Measurements from ENCODE around the gene FBLN2.

Gene FBLN2

DNA sequence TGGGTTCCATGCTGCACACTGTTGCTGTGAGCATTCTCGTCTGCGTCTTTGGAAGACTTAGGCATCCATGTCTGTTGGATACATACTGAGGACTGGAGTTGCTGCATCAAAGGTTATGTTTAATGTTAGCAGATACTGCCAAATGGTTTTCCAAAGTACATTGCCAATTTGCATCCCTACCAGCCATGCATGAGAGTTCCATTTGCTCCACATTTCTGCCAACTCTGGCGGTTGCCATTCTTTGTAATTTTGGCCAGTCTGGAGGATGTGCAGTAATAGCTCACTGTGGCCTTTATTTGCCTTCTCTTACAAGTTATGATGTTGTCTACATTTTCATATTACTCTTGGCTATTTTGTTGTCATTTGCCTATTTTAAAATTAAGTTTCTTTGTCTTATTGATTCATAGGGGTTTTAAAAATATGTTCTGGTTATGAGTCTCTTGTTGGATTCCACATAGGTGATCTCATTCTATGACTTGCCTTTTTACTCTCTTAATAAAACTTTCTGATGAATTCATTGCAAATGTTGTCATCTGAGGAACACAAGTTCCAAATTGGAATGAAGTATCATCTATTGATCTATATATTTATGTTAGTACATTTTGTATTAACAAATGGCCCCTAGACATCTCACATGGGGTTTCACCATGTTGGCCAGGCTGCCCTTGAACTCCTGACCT, 42.1 kb downstream of the FBLN2 start:
- TF ChIP-seq, protein P1, sequence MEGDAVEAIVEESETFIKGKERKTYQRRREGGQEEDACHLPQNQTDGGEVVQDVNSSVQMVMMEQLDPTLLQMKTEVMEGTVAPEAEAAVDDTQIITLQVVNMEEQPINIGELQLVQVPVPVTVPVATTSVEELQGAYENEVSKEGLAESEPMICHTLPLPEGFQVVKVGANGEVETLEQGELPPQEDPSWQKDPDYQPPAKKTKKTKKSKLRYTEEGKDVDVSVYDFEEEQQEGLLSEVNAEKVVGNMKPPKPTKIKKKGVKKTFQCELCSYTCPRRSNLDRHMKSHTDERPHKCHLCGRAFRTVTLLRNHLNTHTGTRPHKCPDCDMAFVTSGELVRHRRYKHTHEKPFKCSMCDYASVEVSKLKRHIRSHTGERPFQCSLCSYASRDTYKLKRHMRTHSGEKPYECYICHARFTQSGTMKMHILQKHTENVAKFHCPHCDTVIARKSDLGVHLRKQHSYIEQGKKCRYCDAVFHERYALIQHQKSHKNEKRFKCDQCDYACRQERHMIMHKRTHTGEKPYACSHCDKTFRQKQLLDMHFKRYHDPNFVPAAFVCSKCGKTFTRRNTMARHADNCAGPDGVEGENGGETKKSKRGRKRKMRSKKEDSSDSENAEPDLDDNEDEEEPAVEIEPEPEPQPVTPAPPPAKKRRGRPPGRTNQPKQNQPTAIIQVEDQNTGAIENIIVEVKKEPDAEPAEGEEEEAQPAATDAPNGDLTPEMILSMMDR (IDR thresholded peaks at IDR 0.05; ENCODE audit: low read depth, low read length, missing control alignments), result no peak
- no peak for DNase-seq (ENCODE audit: low read depth)
- no peak overlapping the region for H3K4me3 ChIP-seq (ENCODE audit: low read depth, low read length)

DNA sequence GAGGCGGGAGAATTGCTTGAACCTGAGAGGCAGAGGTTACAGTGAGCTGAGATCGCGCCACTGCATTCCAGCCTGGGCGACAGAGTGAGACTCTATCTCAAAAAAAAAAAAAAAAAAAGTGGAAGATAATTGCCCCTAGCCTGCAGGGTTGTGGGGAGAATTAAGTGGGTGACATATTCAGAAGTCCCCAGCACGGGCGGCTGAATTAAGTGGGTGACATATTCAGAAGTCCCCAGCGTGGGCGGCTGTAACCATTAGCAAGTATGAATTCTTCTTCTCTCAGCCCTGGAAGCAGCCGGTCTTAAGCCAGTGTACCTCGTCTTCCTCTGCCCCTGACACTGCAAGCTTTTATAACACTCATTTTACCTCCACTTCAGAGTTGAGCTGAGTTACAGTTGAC, 44.7 kb downstream of the FBLN2 start:
- TF ChIP-seq, protein P1 (IDR thresholded peaks at IDR 0.05; ENCODE audit: low read depth, low read length, missing control alignments), result no peak
- no peak for DNase-seq (ENCODE audit: low read depth)
- no peak overlapping the region for H3K4me3 ChIP-seq (ENCODE audit: low read depth, low read length)

DNA sequence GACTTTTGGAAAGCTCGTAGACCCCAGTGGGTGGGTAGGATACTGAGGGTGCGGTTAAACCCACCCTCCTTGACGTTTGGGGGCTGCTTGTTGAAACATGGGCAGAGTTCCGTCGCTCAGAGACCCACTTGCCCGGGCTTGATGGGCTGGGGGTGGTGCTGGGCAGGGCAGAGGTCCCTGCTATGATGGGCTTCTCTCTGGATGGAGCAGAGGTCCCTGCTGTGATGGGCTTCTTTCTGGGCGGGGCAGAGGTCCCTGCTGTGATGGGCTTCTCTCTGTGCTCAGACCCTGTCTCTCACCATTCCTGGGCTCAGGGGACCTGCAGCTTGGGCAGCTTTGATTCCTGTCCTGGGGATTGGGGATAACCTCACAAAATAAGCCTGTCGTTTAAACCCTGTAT, 45.2 kb downstream of the FBLN2 start:
- no peak for DNase-seq (ENCODE audit: low read depth)
- TF ChIP-seq, protein P1 (IDR thresholded peaks at IDR 0.05; ENCODE audit: low read depth, low read length, missing control alignments), result no peak
- H3K4me3 ChIP-seq (ENCODE audit: low read depth, low read length), result no peak overlapping the region

DNA sequence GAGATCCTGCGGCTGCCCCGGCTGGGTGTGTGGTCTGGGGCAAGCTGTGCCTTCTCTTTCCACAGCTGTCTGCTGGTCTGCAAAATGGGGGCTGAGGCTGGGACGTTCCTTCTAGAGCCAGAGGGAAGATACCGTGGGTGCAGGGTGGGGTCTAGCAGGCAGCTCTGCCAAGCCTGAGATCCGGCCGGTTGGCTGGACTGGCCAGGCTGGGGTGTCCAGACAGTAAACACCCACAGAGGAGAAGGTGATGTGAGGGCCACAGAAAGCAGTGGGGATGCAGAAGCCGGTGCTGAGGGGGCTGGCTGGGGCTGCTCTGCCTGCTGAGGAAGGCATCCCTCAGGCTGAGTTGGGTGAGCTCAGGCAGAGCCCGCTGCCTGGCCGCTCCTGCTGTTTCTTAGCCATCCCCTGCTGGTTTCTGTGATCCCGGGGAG, 46.1 kb downstream of the FBLN2 start:
- H3K4me3 ChIP-seq (ENCODE audit: low read depth, low read length), result no peak overlapping the region
- TF ChIP-seq, protein P1 (IDR thresholded peaks at IDR 0.05; ENCODE audit: low read depth, low read length, missing control alignments), result no peak
- no peak for DNase-seq (ENCODE audit: low read depth)

DNA sequence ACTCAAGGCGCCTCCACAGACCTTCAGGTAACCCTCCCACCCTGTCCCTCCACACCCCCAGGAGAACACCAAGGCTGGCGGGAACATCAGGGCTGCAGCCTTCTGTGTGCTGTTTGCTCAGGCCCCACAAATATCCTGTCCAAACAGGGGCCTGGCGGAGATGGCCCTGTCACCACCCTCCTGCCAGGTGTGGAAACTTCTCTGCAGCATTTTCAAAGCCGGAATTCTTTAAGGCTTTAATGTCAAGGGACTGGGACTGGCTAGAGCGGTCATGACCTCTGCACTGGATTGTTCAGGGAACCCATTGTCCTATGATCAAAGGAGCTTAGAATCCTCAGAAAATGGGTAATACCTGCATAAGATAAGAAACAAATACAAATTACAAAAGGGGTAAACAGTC, 46.6 kb downstream of the FBLN2 start:
- no peak for DNase-seq (ENCODE audit: low read depth)
- H3K4me3 ChIP-seq (ENCODE audit: low read depth, low read length), result no peak overlapping the region
- TF ChIP-seq, protein P1 (IDR thresholded peaks at IDR 0.05; ENCODE audit: low read depth, low read length, missing control alignments), result no peak

DNA sequence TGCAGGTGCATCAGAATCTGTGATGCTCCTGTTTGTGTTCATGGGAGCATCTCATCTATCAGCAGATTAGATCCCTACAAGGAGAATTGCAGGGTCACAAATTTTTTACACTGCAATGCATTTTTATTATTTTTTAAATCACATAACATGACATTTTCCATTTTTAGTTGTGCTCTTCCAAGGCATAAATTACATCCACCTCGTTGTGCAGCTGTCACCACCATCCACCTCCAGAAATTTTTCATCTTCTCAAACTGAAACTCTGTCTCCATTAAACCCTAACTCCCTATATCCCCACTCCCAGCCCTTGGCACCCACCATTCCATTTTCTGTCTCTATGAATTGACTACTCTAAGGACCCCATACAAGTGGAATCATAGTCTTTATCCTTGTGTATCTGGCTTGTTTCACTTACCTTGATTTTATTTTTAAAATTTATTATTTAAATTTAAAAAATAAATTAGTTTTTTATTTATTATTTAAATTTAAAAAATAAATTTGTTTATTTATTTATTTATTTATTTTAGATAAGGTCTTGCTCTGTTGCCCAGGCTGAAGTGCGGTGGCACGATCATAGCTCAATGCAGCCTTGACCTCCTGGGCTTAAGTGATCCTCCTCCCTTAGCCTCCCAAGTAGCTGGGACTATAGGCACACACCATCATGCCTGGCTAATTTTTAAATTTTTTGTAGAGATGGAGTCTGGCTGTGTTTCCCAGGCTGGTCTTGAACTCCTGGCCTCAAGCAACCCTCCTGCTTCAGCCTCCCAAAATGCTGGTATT, 47.7 kb downstream of the FBLN2 start:
- TF ChIP-seq, protein P1 (IDR thresholded peaks at IDR 0.05; ENCODE audit: low read depth, low read length, missing control alignments), result no peak
- H3K4me3 ChIP-seq (ENCODE audit: low read depth, low read length), result no peak overlapping the region
- DNase-seq (ENCODE audit: low read depth), result no peak
